Measurements from ENCODE around the gene ATP8B1. TPM values are rescaled to one million over a fixed set of nuclear protein-coding genes. Genes with fewer than 3 reads are reported as not detected.

The ATP8B1 gene
- total and polyA plus RNA-seq, 9 of the 15 experiments (the other 6 are each of a cell fraction or from before 2014, with no cell fraction given), result 0.01 to 0.22 (median 0.03) TPM; not detected in 3

DNA sequence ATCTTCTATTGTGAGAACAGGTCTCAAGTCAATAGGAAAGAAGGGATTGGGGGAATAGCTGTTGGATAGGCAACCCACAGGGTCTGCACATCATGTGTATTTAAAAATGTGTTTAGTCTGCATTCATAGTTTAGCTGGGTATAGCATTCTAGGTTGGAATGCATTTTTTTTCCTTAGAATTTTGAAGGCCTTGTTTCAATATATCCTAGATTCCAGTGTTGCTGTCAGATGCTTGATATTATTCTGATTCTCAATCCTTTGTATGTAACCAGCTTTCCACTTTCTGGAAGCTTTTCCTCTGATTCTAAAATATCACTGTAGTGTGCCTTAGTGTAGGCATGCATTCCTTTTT lies 9.0 kb upstream of the ATP8B1 start:
- no peaks in the 10 kb centered on the region for H3K79me2 ChIP-seq (ENCODE audit: control insufficient read depth, insufficient read depth, low read length)
- no peak for ATAC-seq
- TF ChIP-seq ZFP1 (CRISPR knock-in tag; IDR thresholded peaks at IDR 0.05) (peak; percentile 78), KAT8 (IDR thresholded peaks at IDR 0.05; ENCODE audit: low read depth) (no peak), ZFP30 (CRISPR knock-in tag; IDR thresholded peaks at IDR 0.05; ENCODE audit: borderline replicate concordance) (no peak), NFIC (IDR thresholded peaks at IDR 0.05) (no peak)
- H3K27me3 ChIP-seq (ENCODE audit: control insufficient read depth in 2 of 2, insufficient read depth in 2 of 2, low read length in 2 of 2), result no peaks in the 10 kb centered on the region
- intact Hi-C loops (cut with micrococcal nuclease) (no loop called here), in situ Hi-C loops (cut with MboI) (no loop called here)
- H2AFZ ChIP-seq (ENCODE audit: low read depth, low read length), result no peak overlapping the region
- ChIA-PET POLR2A (interaction anchor here (0.6 kb wide), 1 partner anchor 229 kb away, joined by 3 read pairs; no protein-coding TSS in a partner anchor), CTCF (ENCODE audit: low intra/inter-chr PET ratio) (no interaction called here)
- H3K27ac ChIP-seq (ENCODE audit: extremely low read depth, low read depth, low read length), result no peak overlapping the region
- DNase-seq (ENCODE audit: extremely low read depth in 1 of 4, low spot score in 3 of 4), result no peak
- H3K4me2 ChIP-seq (ENCODE audit: insufficient read depth, low read length), result no peak overlapping the region
- BruUV-seq (replicated peaks), result no TSS peak
- H3K9ac ChIP-seq (ENCODE audit: insufficient read depth in 1 of 2, low read depth in 2 of 2, low read length in 2 of 2), result no peak overlapping the region
- H3K4me3 ChIP-seq, result no peak overlapping the region
- FAIRE-seq, result no peak
- H4K20me1 ChIP-seq (replicated peaks; ENCODE audit: control insufficient read depth, insufficient read depth, low read length), result no peaks in the 10 kb centered on the region
- no peaks in the 10 kb centered on the region for H3K9me1 ChIP-seq (ENCODE audit: control insufficient read depth, insufficient read depth, low read length)
- no peaks in the 10 kb centered on the region for H3K9me3 ChIP-seq (replicated peaks; ENCODE audit: control insufficient read depth, insufficient read depth, low read depth, low read length)
- H3K36me3 ChIP-seq (ENCODE audit: control insufficient read depth, insufficient read depth, low read length), result no peaks in the 10 kb centered on the region
- H3K4me1 ChIP-seq (replicated peaks in 1 of 2; ENCODE audit: control insufficient read depth in 2 of 2, insufficient read depth in 2 of 2, low read length in 2 of 2), result peaks cover 0 to 5% of the 10 kb centered on the region in 2 experiments; a peak in 3 of 5 replicates

DNA sequence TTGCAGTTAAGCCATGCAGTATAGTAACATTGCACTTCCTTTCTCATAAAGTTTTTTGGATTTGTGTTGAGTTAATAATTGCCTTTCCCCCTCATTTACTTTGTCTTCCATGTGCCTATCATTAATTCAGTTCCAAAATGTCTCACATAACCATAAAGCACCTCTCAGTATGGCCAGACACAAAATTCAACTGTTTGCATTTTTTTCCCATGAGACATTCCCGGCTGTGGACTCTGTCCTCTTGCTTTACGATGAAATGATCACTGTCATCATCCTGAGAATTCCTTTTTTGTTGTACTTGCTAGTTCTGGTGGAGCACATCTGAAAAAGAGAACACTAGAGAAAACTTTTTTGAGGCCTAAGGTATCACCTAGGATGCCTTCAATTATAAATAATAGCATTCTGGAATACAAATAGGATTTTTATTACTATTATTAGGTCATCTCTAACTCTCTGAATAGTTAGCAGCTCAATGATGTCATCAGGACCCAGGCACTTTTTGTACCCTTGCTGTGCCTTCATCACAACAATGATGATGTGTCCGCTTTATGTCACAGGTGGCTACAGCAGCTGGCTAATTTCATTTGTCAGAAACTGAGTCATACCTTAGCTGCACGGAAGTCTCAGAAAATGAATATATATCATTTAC lies 8.5 kb upstream of the ATP8B1 start:
- ChIA-PET POLR2A (interaction anchor here (0.9 kb wide), 1 partner anchor 59 kb away, joined by 4 read pairs; no protein-coding TSS in a partner anchor), CTCF (ENCODE audit: low intra/inter-chr PET ratio) (no interaction called here)
- intact Hi-C loops (cut with micrococcal nuclease), result no loop called here
- Histone ChIP-seq H3K4me3 (no peak overlapping the region), H3K4me2 (ENCODE audit: insufficient read depth, low read length) (no peak overlapping the region), H3K79me2 (ENCODE audit: control insufficient read depth, insufficient read depth, low read length) (no peaks in the 10 kb centered on the region), H3K27me3 (ENCODE audit: control insufficient read depth in 2 of 2, insufficient read depth in 2 of 2, low read length in 2 of 2) (no peaks in the 10 kb centered on the region), H4K20me1 (replicated peaks; ENCODE audit: control insufficient read depth, insufficient read depth, low read length) (no peaks in the 10 kb centered on the region), H2AFZ (ENCODE audit: low read depth, low read length) (no peak overlapping the region), H3K36me3 (ENCODE audit: control insufficient read depth, insufficient read depth, low read length) (no peaks in the 10 kb centered on the region), H3K9ac (ENCODE audit: insufficient read depth in 1 of 2, low read depth in 2 of 2, low read length in 2 of 2) (no peak overlapping the region), H3K4me1 (replicated peaks in 1 of 2; ENCODE audit: control insufficient read depth in 2 of 2, insufficient read depth in 2 of 2, low read length in 2 of 2) (peaks cover 0 to 5% of the 10 kb centered on the region in 2 experiments; a peak in 3 of 5 replicates), H3K9me1 (ENCODE audit: control insufficient read depth, insufficient read depth, low read length) (no peaks in the 10 kb centered on the region), H3K27ac (ENCODE audit: extremely low read depth, low read depth, low read length) (no peak overlapping the region), H3K9me3 (replicated peaks; ENCODE audit: control insufficient read depth, insufficient read depth, low read depth, low read length) (no peaks in the 10 kb centered on the region)
- no TSS peak for BruUV-seq (replicated peaks)
- 42% methylated on average over 4 of the region's 4 CpGs for WGBS (ENCODE audit: insufficient coverage, low coverage, missing lambda C conversion rate)
- DNase-seq (ENCODE audit: extremely low read depth in 1 of 4, low spot score in 3 of 4) (no peak), ATAC-seq (no peak), FAIRE-seq (no peak)
- in situ Hi-C loops (cut with MboI), result no loop called here
- TF ChIP-seq ILK (tag; IDR thresholded peaks at IDR 0.05; ENCODE audit: borderline replicate concordance, low read depth) (no peak), ID3 (CRISPR knock-in tag; IDR thresholded peaks at IDR 0.05) (no peak), ID3 (tag; IDR thresholded peaks at IDR 0.05) (no peak), POLR2A (conservative IDR thresholded peaks at IDR 0.05) (no peak), PHB2 (IDR thresholded peaks at IDR 0.05; ENCODE audit: low read depth) (no peak), BHLHE40 (IDR thresholded peaks at IDR 0.05; ENCODE audit: low read length) (no peak), NCOA2 (IDR thresholded peaks at IDR 0.05; ENCODE audit: partially characterized antibody in 2 of 2) (no peak)
